HEK293 (cell line): ENCODE results near the gene ZBTB47.

ENCODE experiments used
- EGR2 ChIP-seq: fragments of 450-650 bp; formaldehyde crosslinking; IDR thresholded peaks from 2 replicates; pipeline ENCODE4 v1.5.1; 2016; ENCODE audit warnings: low read depth, missing biosample characterization, missing genetic modification characterization
- HOXD13 ChIP-seq: sonication (generic); formaldehyde crosslinking; IDR thresholded peaks from 2 replicates; pipeline ENCODE4 v1.8.0; 2022; ENCODE audit warnings: missing genetic modification reagents, borderline replicate concordance
- OVOL3 ChIP-seq: fragments of 450-650 bp; formaldehyde crosslinking; IDR thresholded peaks from 2 replicates; pipeline ENCODE4 v1.5.1; 2016; ENCODE audit warnings: missing biosample characterization, missing genetic modification characterization
- ZFHX2 ChIP-seq: fragments of 450-650 bp; formaldehyde crosslinking; conservative IDR thresholded peaks from 2 replicates; pipeline ENCODE4 v1.5.1; 2016; ENCODE audit warnings: missing biosample characterization, missing genetic modification characterization
- ZFP69B ChIP-seq: fragments of 450-650 bp; formaldehyde crosslinking; IDR thresholded peaks from 2 replicates; pipeline ENCODE4 v1.5.1; 2016; ENCODE audit warnings: missing biosample characterization, missing genetic modification characterization
- ZNF140 ChIP-seq: fragments of 450-650 bp; formaldehyde crosslinking; IDR thresholded peaks from 2 replicates; pipeline ENCODE4 v1.5.1; 2016; ENCODE audit warnings: missing biosample characterization, missing genetic modification characterization
- ZNF221 ChIP-seq: fragments of 450-650 bp; formaldehyde crosslinking; IDR thresholded peaks from 2 replicates; pipeline ENCODE4 v1.5.1; 2017; ENCODE audit warnings: missing biosample characterization, missing genetic modification characterization, borderline replicate concordance
- ZNF23 ChIP-seq: fragments of 450-650 bp; formaldehyde crosslinking; IDR thresholded peaks from 2 replicates; pipeline ENCODE4 v1.5.1; 2016; ENCODE audit warnings: missing biosample characterization, missing genetic modification characterization, borderline replicate concordance
- ZNF354C ChIP-seq: fragments of 450-650 bp; formaldehyde crosslinking; IDR thresholded peaks from 2 replicates; pipeline ENCODE4 v1.5.1; 2016; ENCODE audit warnings: missing biosample characterization, missing genetic modification characterization, low read depth, borderline replicate concordance
- ZNF366 ChIP-seq: fragments of 450-650 bp; formaldehyde crosslinking; conservative IDR thresholded peaks from 2 replicates; pipeline ENCODE4 v1.5.1; 2016; ENCODE audit warnings: missing biosample characterization, missing genetic modification characterization
- ZNF473 ChIP-seq: fragments of 450-650 bp; formaldehyde crosslinking; IDR thresholded peaks from 2 replicates; pipeline ENCODE4 v1.5.1; 2017; ENCODE audit warnings: missing biosample characterization, missing genetic modification characterization
- ZNF830 ChIP-seq: fragments of 450-650 bp; IDR thresholded peaks from 2 replicates; pipeline ENCODE4 v1.5.0; 2018; ENCODE audit warnings: missing biosample characterization, missing genetic modification characterization, low read depth, mild to moderate bottlenecking, moderate library complexity
- ZXDB ChIP-seq: fragments of 450-650 bp; formaldehyde crosslinking; IDR thresholded peaks from 2 replicates; pipeline ENCODE4 v1.5.1; 2016; ENCODE audit warnings: missing biosample characterization, missing genetic modification characterization
- TF ChIP-seq, protein P1 (sequence below): fragments of 450-650 bp; formaldehyde crosslinking; IDR thresholded peaks from 2 replicates; pipeline ENCODE4 v1.5.1; 2016; ENCODE audit warnings: missing biosample characterization, missing genetic modification characterization
- TF ChIP-seq, protein P2 (sequence below): fragments of 450-650 bp; formaldehyde crosslinking; IDR thresholded peaks from 2 replicates; pipeline ENCODE4 v1.5.1; 2016; ENCODE audit warnings: missing biosample characterization, missing genetic modification characterization, borderline replicate concordance
- TF ChIP-seq, protein P3 (sequence below): fragments of 450-650 bp; formaldehyde crosslinking; IDR thresholded peaks from 2 replicates; pipeline ENCODE4 v1.5.1; 2016; ENCODE audit warnings: missing biosample characterization, missing genetic modification characterization
- TF ChIP-seq, protein P4 (sequence below): fragments of 450-650 bp; formaldehyde crosslinking; IDR thresholded peaks from 2 replicates; pipeline ENCODE4; 2016; ENCODE audit warnings: missing biosample characterization, missing genetic modification characterization
- TF ChIP-seq, protein P5 (sequence below): fragments of 450-650 bp; formaldehyde crosslinking; IDR thresholded peaks from 2 replicates; pipeline ENCODE4 v1.5.1; 2016; ENCODE audit warnings: missing biosample characterization, missing genetic modification characterization
- TF ChIP-seq, protein P6 (sequence below): fragments of 450-650 bp; formaldehyde crosslinking; IDR thresholded peaks from 2 replicates; pipeline ENCODE4 v1.5.1; 2016; ENCODE audit warnings: missing biosample characterization, missing genetic modification characterization
- TF ChIP-seq, protein P7 (sequence below): fragments of 450-650 bp; formaldehyde crosslinking; IDR thresholded peaks from 2 replicates; pipeline ENCODE4 v1.5.1; 2016; ENCODE audit warnings: missing biosample characterization, missing genetic modification characterization

The ZBTB47 gene

DNA sequence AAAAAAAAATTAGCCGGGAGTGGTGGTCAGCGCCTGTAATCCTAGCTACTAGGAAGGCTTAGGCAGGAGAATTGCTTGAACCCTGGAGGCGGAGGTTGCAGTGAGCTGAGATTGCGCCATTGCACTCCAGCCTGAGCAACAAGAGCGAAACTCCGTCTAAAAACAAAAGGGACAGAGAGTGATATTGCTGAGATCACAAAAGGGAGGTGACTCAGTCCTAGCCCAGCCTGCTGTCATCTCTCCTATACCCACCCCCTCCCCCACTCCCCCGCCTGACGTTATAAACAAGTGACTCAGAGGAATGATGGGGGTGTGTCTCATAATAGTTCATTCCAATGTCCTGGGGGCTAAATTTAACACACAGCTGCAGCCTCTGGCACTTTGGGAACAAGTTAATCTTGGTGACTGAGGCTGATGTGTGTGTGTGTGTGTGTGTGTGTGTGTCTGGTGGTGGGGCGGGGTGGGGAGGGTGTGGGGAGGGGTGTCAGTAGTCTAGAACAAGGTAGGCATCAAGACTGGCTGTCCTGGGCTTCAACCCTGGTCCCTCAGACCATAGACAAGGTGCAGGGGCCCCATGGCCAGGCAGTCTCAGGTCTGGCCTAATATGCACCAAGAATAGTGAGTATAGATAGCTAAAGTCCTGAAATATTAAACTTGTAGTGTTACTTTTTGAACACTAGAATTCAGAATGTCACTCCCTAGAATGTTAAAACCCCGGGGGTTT lies 30.5 kb downstream of the ZBTB47 start (continued):
- TF ChIP-seq ZNF473 (tag by site-specific recombination): no peak
- 0 out of 2 replicates have a peak, but pooled peaks have one; percentile 40 for TF ChIP-seq ZFP69B (tag by site-specific recombination)
- TF ChIP-seq, protein P1, sequence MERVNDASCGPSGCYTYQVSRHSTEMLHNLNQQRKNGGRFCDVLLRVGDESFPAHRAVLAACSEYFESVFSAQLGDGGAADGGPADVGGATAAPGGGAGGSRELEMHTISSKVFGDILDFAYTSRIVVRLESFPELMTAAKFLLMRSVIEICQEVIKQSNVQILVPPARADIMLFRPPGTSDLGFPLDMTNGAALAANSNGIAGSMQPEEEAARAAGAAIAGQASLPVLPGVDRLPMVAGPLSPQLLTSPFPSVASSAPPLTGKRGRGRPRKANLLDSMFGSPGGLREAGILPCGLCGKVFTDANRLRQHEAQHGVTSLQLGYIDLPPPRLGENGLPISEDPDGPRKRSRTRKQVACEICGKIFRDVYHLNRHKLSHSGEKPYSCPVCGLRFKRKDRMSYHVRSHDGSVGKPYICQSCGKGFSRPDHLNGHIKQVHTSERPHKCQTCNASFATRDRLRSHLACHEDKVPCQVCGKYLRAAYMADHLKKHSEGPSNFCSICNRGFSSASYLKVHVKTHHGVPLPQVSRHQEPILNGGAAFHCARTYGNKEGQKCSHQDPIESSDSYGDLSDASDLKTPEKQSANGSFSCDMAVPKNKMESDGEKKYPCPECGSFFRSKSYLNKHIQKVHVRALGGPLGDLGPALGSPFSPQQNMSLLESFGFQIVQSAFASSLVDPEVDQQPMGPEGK (tag by site-specific recombination): 0 out of 2 replicates have a peak, but pooled peaks have one; percentile 43
- TF ChIP-seq, protein P2, sequence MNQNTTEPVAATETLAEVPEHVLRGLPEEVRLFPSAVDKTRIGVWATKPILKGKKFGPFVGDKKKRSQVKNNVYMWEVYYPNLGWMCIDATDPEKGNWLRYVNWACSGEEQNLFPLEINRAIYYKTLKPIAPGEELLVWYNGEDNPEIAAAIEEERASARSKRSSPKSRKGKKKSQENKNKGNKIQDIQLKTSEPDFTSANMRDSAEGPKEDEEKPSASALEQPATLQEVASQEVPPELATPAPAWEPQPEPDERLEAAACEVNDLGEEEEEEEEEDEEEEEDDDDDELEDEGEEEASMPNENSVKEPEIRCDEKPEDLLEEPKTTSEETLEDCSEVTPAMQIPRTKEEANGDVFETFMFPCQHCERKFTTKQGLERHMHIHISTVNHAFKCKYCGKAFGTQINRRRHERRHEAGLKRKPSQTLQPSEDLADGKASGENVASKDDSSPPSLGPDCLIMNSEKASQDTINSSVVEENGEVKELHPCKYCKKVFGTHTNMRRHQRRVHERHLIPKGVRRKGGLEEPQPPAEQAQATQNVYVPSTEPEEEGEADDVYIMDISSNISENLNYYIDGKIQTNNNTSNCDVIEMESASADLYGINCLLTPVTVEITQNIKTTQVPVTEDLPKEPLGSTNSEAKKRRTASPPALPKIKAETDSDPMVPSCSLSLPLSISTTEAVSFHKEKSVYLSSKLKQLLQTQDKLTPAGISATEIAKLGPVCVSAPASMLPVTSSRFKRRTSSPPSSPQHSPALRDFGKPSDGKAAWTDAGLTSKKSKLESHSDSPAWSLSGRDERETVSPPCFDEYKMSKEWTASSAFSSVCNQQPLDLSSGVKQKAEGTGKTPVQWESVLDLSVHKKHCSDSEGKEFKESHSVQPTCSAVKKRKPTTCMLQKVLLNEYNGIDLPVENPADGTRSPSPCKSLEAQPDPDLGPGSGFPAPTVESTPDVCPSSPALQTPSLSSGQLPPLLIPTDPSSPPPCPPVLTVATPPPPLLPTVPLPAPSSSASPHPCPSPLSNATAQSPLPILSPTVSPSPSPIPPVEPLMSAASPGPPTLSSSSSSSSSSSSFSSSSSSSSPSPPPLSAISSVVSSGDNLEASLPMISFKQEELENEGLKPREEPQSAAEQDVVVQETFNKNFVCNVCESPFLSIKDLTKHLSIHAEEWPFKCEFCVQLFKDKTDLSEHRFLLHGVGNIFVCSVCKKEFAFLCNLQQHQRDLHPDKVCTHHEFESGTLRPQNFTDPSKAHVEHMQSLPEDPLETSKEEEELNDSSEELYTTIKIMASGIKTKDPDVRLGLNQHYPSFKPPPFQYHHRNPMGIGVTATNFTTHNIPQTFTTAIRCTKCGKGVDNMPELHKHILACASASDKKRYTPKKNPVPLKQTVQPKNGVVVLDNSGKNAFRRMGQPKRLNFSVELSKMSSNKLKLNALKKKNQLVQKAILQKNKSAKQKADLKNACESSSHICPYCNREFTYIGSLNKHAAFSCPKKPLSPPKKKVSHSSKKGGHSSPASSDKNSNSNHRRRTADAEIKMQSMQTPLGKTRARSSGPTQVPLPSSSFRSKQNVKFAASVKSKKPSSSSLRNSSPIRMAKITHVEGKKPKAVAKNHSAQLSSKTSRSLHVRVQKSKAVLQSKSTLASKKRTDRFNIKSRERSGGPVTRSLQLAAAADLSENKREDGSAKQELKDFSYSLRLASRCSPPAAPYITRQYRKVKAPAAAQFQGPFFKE: no peak
- TF ChIP-seq OVOL3: no peak
- TF ChIP-seq ZNF830 (tag by site-specific recombination): no peak
- no peak for TF ChIP-seq ZNF366
- no peak for TF ChIP-seq ZNF140 (tag by site-specific recombination)
- no peak for TF ChIP-seq ZNF221 (tag by site-specific recombination)
- 0 out of 2 replicates have a peak, but pooled peaks have one; percentile 7 for TF ChIP-seq EGR2 (tag by site-specific recombination)
- no peak for TF ChIP-seq ZXDB (tag by site-specific recombination)
- no peak for TF ChIP-seq ZNF23 (tag by site-specific recombination)
- TF ChIP-seq, protein P3, sequence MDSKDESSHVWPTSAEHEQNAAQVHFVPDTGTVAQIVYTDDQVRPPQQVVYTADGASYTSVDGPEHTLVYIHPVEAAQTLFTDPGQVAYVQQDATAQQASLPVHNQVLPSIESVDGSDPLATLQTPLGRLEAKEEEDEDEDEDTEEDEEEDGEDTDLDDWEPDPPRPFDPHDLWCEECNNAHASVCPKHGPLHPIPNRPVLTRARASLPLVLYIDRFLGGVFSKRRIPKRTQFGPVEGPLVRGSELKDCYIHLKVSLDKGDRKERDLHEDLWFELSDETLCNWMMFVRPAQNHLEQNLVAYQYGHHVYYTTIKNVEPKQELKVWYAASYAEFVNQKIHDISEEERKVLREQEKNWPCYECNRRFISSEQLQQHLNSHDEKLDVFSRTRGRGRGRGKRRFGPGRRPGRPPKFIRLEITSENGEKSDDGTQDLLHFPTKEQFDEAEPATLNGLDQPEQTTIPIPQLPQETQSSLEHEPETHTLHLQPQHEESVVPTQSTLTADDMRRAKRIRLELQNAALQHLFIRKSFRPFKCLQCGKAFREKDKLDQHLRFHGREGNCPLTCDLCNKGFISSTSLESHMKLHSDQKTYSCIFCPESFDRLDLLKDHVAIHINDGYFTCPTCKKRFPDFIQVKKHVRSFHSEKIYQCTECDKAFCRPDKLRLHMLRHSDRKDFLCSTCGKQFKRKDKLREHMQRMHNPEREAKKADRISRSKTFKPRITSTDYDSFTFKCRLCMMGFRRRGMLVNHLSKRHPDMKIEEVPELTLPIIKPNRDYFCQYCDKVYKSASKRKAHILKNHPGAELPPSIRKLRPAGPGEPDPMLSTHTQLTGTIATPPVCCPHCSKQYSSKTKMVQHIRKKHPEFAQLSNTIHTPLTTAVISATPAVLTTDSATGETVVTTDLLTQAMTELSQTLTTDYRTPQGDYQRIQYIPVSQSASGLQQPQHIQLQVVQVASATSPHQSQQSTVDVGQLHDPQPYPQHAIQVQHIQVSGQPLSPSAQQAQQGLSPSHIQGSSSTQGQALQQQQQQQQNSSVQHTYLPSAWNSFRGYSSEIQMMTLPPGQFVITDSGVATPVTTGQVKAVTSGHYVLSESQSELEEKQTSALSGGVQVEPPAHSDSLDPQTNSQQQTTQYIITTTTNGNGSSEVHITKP: peak; percentile 68
- TF ChIP-seq, protein P4, sequence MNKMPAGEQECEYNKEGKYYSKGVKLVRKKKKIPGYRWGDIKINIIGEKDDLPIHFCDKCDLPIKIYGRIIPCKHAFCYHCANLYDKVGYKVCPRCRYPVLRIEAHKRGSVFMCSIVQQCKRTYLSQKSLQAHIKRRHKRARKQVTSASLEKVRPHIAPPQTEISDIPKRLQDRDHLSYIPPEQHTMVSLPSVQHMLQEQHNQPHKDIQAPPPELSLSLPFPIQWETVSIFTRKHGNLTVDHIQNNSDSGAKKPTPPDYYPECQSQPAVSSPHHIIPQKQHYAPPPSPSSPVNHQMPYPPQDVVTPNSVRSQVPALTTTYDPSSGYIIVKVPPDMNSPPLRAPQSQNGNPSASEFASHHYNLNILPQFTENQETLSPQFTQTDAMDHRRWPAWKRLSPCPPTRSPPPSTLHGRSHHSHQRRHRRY (tag by site-specific recombination): no peak
- TF ChIP-seq, protein P5, sequence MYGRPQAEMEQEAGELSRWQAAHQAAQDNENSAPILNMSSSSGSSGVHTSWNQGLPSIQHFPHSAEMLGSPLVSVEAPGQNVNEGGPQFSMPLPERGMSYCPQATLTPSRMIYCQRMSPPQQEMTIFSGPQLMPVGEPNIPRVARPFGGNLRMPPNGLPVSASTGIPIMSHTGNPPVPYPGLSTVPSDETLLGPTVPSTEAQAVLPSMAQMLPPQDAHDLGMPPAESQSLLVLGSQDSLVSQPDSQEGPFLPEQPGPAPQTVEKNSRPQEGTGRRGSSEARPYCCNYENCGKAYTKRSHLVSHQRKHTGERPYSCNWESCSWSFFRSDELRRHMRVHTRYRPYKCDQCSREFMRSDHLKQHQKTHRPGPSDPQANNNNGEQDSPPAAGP: no peak
- no peak for TF ChIP-seq ZNF354C (tag by site-specific recombination)
- TF ChIP-seq ZFHX2 (tag by site-specific recombination): peak; percentile 39; the same call in 1 of the 2 replicates
- no peak for TF ChIP-seq HOXD13 (CRISPR knock-in tag)
- TF ChIP-seq, protein P6, sequence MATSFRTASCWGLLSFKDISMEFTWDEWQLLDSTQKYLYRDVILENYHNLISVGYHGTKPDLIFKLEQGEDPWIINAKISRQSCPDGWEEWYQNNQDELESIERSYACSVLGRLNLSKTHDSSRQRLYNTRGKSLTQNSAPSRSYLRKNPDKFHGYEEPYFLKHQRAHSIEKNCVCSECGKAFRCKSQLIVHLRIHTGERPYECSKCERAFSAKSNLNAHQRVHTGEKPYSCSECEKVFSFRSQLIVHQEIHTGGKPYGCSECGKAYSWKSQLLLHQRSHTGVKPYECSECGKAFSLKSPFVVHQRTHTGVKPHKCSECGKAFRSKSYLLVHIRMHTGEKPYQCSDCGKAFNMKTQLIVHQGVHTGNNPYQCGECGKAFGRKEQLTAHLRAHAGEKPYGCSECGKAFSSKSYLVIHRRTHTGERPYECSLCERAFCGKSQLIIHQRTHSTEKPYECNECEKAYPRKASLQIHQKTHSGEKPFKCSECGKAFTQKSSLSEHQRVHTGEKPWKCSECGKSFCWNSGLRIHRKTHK (tag by site-specific recombination): no peak
- TF ChIP-seq, protein P7, sequence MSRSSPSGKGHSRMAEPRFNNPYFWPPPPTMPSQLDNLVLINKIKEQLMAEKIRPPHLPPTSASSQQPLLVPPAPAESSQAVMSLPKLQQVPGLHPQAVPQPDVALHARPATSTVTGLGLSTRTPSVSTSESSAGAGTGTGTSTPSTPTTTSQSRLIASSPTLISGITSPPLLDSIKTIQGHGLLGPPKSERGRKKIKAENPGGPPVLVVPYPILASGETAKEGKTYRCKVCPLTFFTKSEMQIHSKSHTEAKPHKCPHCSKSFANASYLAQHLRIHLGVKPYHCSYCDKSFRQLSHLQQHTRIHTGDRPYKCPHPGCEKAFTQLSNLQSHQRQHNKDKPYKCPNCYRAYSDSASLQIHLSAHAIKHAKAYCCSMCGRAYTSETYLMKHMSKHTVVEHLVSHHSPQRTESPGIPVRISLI (tag by site-specific recombination): 0 out of 2 replicates have a peak, but pooled peaks have one; percentile 71
